ENCODE results near the gene ACTR3. TPM values are rescaled to one million over a fixed set of nuclear protein-coding genes. Genes with fewer than 3 reads are reported as not detected.

Gene ACTR3
- total and polyA plus RNA-seq, 9 donors, result 41.7 to 167 (median 133) TPM

- no peaks in the 10 kb centered on the region for H3K4me1 ChIP-seq (ENCODE audit: insufficient read depth)
- no peak for DNase-seq
- H3K36me3 ChIP-seq, result no peaks in the 10 kb centered on the region
- no peaks in the 10 kb centered on the region for H3K27me3 ChIP-seq
- no peaks in the 10 kb centered on the region for H3K9me3 ChIP-seq
- H3K4me3 ChIP-seq, result no peak overlapping the region
- TF ChIP-seq CTCF (IDR thresholded peaks at IDR 0.05) (no peak), POLR2A (IDR thresholded peaks at IDR 0.05) (no peak), EP300 (IDR thresholded peaks at IDR 0.05) (no peak)
- intact Hi-C loops (cut with DNase I), result no loop called here
- 71 to 81% (median 72%) methylated on average over 4 of the region's 4 CpGs for WGBS, 3 donors
- H3K27ac ChIP-seq, result no peak overlapping the region
These were observed 73.0 kb downstream of the ACTR3 start for GRCh38 chr2:113962692-113963480.

- intact Hi-C loops (cut with DNase I), result no loop called here
- 76 to 86% (median 83%) methylated on average over 3 of the region's 3 CpGs for WGBS, 3 donors
- Histone ChIP-seq H3K36me3 (no peaks in the 10 kb centered on the region), H3K27me3 (no peaks in the 10 kb centered on the region), H3K4me1 (ENCODE audit: insufficient read depth) (no peaks in the 10 kb centered on the region), H3K27ac (no peak overlapping the region), H3K4me3 (no peak overlapping the region), H3K9me3 (no peaks in the 10 kb centered on the region)
- TF ChIP-seq EP300 (IDR thresholded peaks at IDR 0.05) (no peak), CTCF (IDR thresholded peaks at IDR 0.05) (no peak), POLR2A (IDR thresholded peaks at IDR 0.05) (no peak)
- DNase-seq, result no peak
These were observed 74.1 kb downstream of the ACTR3 start for GRCh38 chr2:113963965-113964364.

GRCh38 chr2:113964436-113964835, 74.5 kb downstream of the ACTR3 start:
- 78 to 80% (median 78%) methylated on average over 5 of the region's 5 CpGs for WGBS, 3 donors

GRCh38 chr2:113965228-113965627, 75.3 kb downstream of the ACTR3 start:
- intact Hi-C loops (cut with DNase I), result no loop called here
- WGBS, 3 donors, result 58 to 71% (median 68%) methylated on average over 5 of the region's 5 CpGs

More at GRCh38 chr2:113964436-113964835, 74.5 kb downstream of the ACTR3 start:
- Histone ChIP-seq H3K27me3 (no peaks in the 10 kb centered on the region), H3K4me1 (ENCODE audit: insufficient read depth) (no peaks in the 10 kb centered on the region), H3K27ac (no peak overlapping the region), H3K9me3 (no peaks in the 10 kb centered on the region), H3K36me3 (no peaks in the 10 kb centered on the region), H3K4me3 (no peak overlapping the region)
- no peak for DNase-seq
- TF ChIP-seq EP300 (IDR thresholded peaks at IDR 0.05), result no peak
- TF ChIP-seq CTCF (IDR thresholded peaks at IDR 0.05), result no peak
- TF ChIP-seq POLR2A (IDR thresholded peaks at IDR 0.05), result no peak
- intact Hi-C loops (cut with DNase I), result no loop called here

More at GRCh38 chr2:113965228-113965627, 75.3 kb downstream of the ACTR3 start:
- TF ChIP-seq CTCF (IDR thresholded peaks at IDR 0.05) (no peak), POLR2A (IDR thresholded peaks at IDR 0.05) (no peak), EP300 (IDR thresholded peaks at IDR 0.05) (no peak)
- Histone ChIP-seq H3K4me3 (no peak overlapping the region), H3K4me1 (ENCODE audit: insufficient read depth) (no peaks in the 10 kb centered on the region), H3K27ac (no peak overlapping the region), H3K36me3 (no peaks in the 10 kb centered on the region), H3K27me3 (no peaks in the 10 kb centered on the region), H3K9me3 (no peaks in the 10 kb centered on the region)
- no peak for DNase-seq

All from ovary (tissue), 9 donors.